Endothelial cell of umbilical vein (primary cell): ENCODE data around the gene AKNA. TPM values are rescaled to one million over a fixed set of nuclear protein-coding genes. Genes with fewer than 3 reads are reported as not detected.

ENCODE experiments used
- BruUV-seq: library from RNA; stranded (reverse); fragments of 400-500 nt; replicated peaks from 2 replicates; lab custom pipeline; 2021; lab: Mats Ljungman, UMichigan
- CTCF ChIA-PET: fragments of 300-600, 350-600 bp; sonication (Branson Sonifier 250); formaldehyde crosslinking; loops from one replicate; lab custom pipeline; 2021; ENCODE audit warnings: antibody characterized with exemption, inconsistent platforms; lab: Charles Lee
- POLR2A ChIA-PET: fragments of 300-600, 350-600 bp; sonication (Branson Sonifier 250); formaldehyde crosslinking; loops from one replicate; lab custom pipeline; 2021; ENCODE audit warnings: antibody characterized with exemption, inconsistent platforms; lab: Charles Lee
- DNase-seq: peaks from one replicate; pipeline ENCODE4 v3.0.0-alpha.2; 2011; ENCODE audit warnings: low read depth, low spot score
- FAIRE-seq: peaks from 2 replicates; lab custom pipeline; 2011; peaks lifted over from hg19 to GRCh38; lab: Jason Lieb, UNC
- H2AFZ ChIP-seq: 2 replicates; pipeline ENCODE4 v1.6.0; 2012; ENCODE audit warnings: low read depth, low read length, control low read depth, inconsistent platforms
- H3K27ac ChIP-seq: 2 replicates; pipeline ENCODE4 v1.5.1; 2011; ENCODE audit warnings: low read depth, mild to moderate bottlenecking, control low read depth, low read length, moderate library complexity; ENCODE audit not compliant: insufficient read depth
- H3K27me3 ChIP-seq, 2 experiments: 2 replicates each; pipeline versions ENCODE4 v1.6.0 to v1.6.1; 2011; ENCODE audit warnings: low read length in 2 of 2, mixed read lengths in 1 of 2; ENCODE audit not compliant: control insufficient read depth in 2 of 2, insufficient read depth in 2 of 2
- H3K36me3 ChIP-seq, 2 experiments: 2 replicates in 1 of 2; 3 replicates in 1 of 2; pipeline ENCODE4 v1.5.1; 2011; ENCODE audit warnings: low read length in 2 of 2, mild to moderate bottlenecking in 1 of 2, moderate library complexity in 1 of 2; ENCODE audit not compliant: control insufficient read depth in 2 of 2, insufficient read depth in 2 of 2; ENCODE audit errors: extremely low read depth in 1 of 2
- H3K4me1 ChIP-seq: 3 replicates; pipeline ENCODE4 v1.5.1; 2011; ENCODE audit warnings: mild to moderate bottlenecking, low read length; ENCODE audit not compliant: control insufficient read depth, insufficient read depth; ENCODE audit errors: extremely low read depth
- H3K4me2 ChIP-seq: 2 replicates; pipeline ENCODE4 v1.6.1; 2011; ENCODE audit warnings: low read length, control low read depth, mixed read lengths; ENCODE audit not compliant: insufficient read depth
- H3K4me3 ChIP-seq, 3 experiments: fragments of 200-600 bp in 1 of 3; sonication (generic), shearing (Covaris generic) in 1 of 3; replicated peaks in 1 of 3; 2 replicates each; pipeline ENCODE4 v1.5.1; 2011 to 2016; ENCODE audit warnings: control low read depth in 3 of 3, low read length in 3 of 3, mild to moderate bottlenecking in 2 of 3, inconsistent platforms in 1 of 3, low read depth in 1 of 3, moderate library complexity in 1 of 3; ENCODE audit not compliant: insufficient read depth in 1 of 3
- H3K79me2 ChIP-seq: 2 replicates; pipeline ENCODE4 v1.6.0; 2012; ENCODE audit warnings: low read length, inconsistent platforms; ENCODE audit not compliant: control insufficient read depth, insufficient read depth
- H3K9ac ChIP-seq: replicated peaks from 2 replicates; pipeline ENCODE3; 2011; ENCODE audit warnings: low read length, control low read depth; ENCODE audit not compliant: insufficient read depth; ENCODE audit errors: extremely low read depth
- H3K9me1 ChIP-seq: replicated peaks from 3 replicates; pipeline ENCODE4 v1.6.0; 2011; ENCODE audit warnings: mild to moderate bottlenecking, low read length; ENCODE audit not compliant: control insufficient read depth, insufficient read depth; ENCODE audit errors: extremely low read depth
- H3K9me3 ChIP-seq: replicated peaks from 2 replicates; pipeline ENCODE4 v1.5.1; 2012; ENCODE audit warnings: low read length, inconsistent platforms; ENCODE audit not compliant: control insufficient read depth, insufficient read depth
- H4K20me1 ChIP-seq: replicated peaks from 2 replicates; pipeline ENCODE3; 2011; ENCODE audit warnings: mild to moderate bottlenecking, low read length; ENCODE audit not compliant: control insufficient read depth, insufficient read depth; ENCODE audit errors: extremely low read depth
- CTCF ChIP-seq, 2 donors: IDR thresholded peaks; 1 replicate in 1 of 2; 2 replicates in 1 of 2; pipeline ENCODE4 v1.5.1; 2011; ENCODE audit warnings: low read length in 2 of 2, mild to moderate bottlenecking in 2 of 2, moderate library complexity in 2 of 2, control low read depth in 1 of 2, inconsistent platforms in 1 of 2, low read depth in 1 of 2; ENCODE audit not compliant: insufficient read depth in 1 of 2; ENCODE audit errors: extremely low read depth in 1 of 2
- EZH2 ChIP-seq: IDR thresholded peaks from 2 replicates; pipeline ENCODE4 v1.6.1; 2012; ENCODE audit warnings: borderline replicate concordance, low read depth, mild to moderate bottlenecking, moderate library complexity, low read length, inconsistent platforms; ENCODE audit not compliant: severe bottlenecking
- FOS ChIP-seq: IDR thresholded peaks from 2 replicates; pipeline ENCODE4 v1.6.1; 2011; ENCODE audit warnings: mild to moderate bottlenecking, low read length, moderate library complexity, borderline replicate concordance; ENCODE audit not compliant: insufficient read depth
- GATA2 ChIP-seq: IDR thresholded peaks from 2 replicates; pipeline ENCODE4 v1.7.0; 2011; ENCODE audit warnings: low read depth, mild to moderate bottlenecking, moderate library complexity, mixed read lengths, low read length; ENCODE audit not compliant: insufficient read length, insufficient read depth
- POLR2A ChIP-seq: IDR thresholded peaks from 2 replicates; pipeline ENCODE4 v1.6.1; 2012; ENCODE audit warnings: low read depth, mild to moderate bottlenecking, control low read depth, low read length
- POLR2AphosphoS5 ChIP-seq: IDR thresholded peaks from 2 replicates; pipeline ENCODE4 v1.6.1; 2012; ENCODE audit warnings: low read depth, mild to moderate bottlenecking, control low read depth, low read length, moderate library complexity; ENCODE audit not compliant: insufficient read depth
- dilution Hi-C: fragments of 300-500 bp; cut with MboI; formaldehyde crosslinking; loops from one replicate; pipeline ENCODE4 v1.15.0; 2019; ENCODE audit warnings: low sequenced_read_pairs; ENCODE audit not compliant: extremely low pct_ligation_motif_present
- intact Hi-C: fragments of 100-400 bp; cut with micrococcal nuclease; formaldehyde crosslinking; loops from one replicate; pipeline ENCODE4 v1.10.0; 2022
- polyA plus RNA-seq, 4 experiments: library from polyadenylated mRNA; depleted of rRNA in 3 of 4; stranded (reverse) in 3 of 4; unstranded in 1 of 4; fragments of >200 nt; gene quantifications; 2 replicates each; pipeline versions ENCODE4 v1.2.1 to v1.2.3, GENCODE V29; 2011 to 2012; ENCODE audit warnings: missing spikeins in 1 of 4
- total RNA-seq: library from RNA; stranded (reverse); gene quantifications from 2 replicates; pipeline ENCODE4 v1.2.3, GENCODE V29; 2021

Gene AKNA
- total and polyA plus RNA-seq, 2 donors (not counting 3 experiments of a cell fraction or from before 2014, with no cell fraction given), result 11.3 to 22.4 TPM

GRCh38 chr9:114318416-114318815, 69.4 kb downstream of the AKNA start:
- Histone ChIP-seq H2AFZ (no peak overlapping the region), H3K9ac (no peak overlapping the region), H3K9me1 (no peaks in the 10 kb centered on the region), H3K79me2 (no peaks in the 10 kb centered on the region), H3K9me3 (no peaks in the 10 kb centered on the region), H3K36me3 (no peaks in the 10 kb centered on the region), H3K27ac (no peak overlapping the region), H3K4me3 (no peak overlapping the region), H4K20me1 (no peaks in the 10 kb centered on the region), H3K27me3 (peaks cover 0 to 5% of the 10 kb centered on the region in 2 experiments), H3K4me2 (no peak overlapping the region), H3K4me1 (no peaks in the 10 kb centered on the region)
- FAIRE-seq (no peak), DNase-seq (no peak)
- POLR2A ChIA-PET, result no interaction called here
- BruUV-seq, result no TSS peak
- intact Hi-C loops (no loop called here), dilution Hi-C loops (no loop called here)
- CTCF ChIA-PET, result no interaction called here
- TF ChIP-seq FOS (no peak), GATA2 (no peak), POLR2A (no peak), EZH2 (no peak), POLR2AphosphoS5 (no peak), CTCF (IDR thresholded peaks at IDR 0.05; ENCODE audit: extremely low read depth in 1 of 2, insufficient read depth in 1 of 2, low read depth in 1 of 2, low read length in 2 of 2) (no peak)
